ENCODE measurements around the gene STUB1.

DNA sequence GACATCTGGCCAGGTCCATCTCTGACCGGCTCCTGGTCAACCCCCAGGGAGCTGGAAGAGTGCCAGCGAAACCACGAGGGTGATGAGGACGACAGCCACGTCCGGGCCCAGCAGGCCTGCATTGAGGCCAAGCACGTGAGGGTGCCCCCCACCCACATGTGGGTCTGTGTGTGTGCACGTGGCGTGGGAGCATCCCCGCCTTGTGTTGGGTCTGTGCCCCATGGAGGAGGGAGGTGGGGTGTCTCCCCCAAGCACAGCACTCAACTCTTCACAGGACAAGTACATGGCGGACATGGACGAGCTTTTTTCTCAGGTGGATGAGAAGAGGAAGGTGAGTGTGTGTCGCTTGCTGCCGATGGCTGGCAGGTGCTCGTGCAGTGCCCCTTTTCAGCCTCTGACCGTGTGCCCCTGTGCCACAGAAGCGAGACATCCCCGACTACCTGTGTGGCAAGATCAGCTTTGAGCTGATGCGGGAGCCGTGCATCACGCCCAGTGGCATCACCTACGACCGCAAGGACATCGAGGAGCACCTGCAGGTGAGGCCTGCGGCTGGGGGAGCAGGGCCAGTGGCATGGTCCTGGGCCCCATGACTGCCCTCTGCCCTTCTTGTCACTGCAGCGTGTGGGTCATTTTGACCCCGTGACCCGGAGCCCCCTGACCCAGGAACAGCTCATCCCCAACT is 1.7 kb downstream of the STUB1 start:
- TF ChIP-seq YY1 (IDR thresholded peaks at IDR 0.05; ENCODE audit: insufficient read depth, insufficient read length) (no peak), ZNF274 (IDR thresholded peaks at IDR 0.05; ENCODE audit: low read depth, low read length) (no peak), SUZ12 (IDR thresholded peaks at IDR 0.05; ENCODE audit: extremely low read depth, insufficient read depth, insufficient read length) (no peak)

All from NT2/D1 (cell line).